ENCODE measurements around the gene SAT1. TPM values are rescaled to one million over a fixed set of nuclear protein-coding genes. Genes with fewer than 3 reads are reported as not detected.

The SAT1 gene
- total RNA-seq, 1 experiment from 2014 or later = 55.2 TPM

DNA sequence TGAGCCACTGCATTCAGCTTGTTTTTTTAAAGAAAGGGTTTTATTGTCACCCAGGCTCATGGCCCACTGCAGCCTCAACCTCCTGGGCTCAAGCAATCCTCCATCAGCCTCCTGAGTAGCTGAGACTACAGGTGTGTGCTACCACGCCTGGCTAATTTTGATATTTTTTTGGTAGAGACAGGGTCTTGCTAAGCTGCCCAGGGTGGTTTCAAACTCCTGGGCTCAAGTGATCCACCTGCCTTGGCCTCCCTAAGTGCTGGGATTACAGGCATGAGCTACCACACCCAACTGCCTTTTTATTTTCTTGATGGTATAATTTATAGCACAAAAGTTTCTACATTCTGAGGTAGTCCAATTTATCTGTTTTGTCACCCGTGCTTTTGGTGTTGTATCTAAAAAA lies 38.9 kb downstream of the SAT1 start:
- Mint-ChIP-seq H3K27me3 (ENCODE audit: low read depth) (no peaks in the 10 kb centered on the region), H3K27ac (no peak overlapping the region; a peak in 1 of 7 replicates), H3K9me3 (no peaks in the 10 kb centered on the region), H3K4me1 (no peaks in the 10 kb centered on the region), H3K4me3 (no peak overlapping the region), H3K36me3 (ENCODE audit: insufficient read depth in 1 of 3, low read depth in 3 of 3) (0 out of 7 replicates have a peak, but pooled peaks cover 0 to 1% (median 0%) of the 10 kb centered on the region in 3 experiments)
- no peak for DNase-seq
- no peak overlapping the region for H2AFZ ChIP-seq (ENCODE audit: low read length)
- H3K9ac ChIP-seq (ENCODE audit: extremely low read depth, insufficient read length, low read length) = no peak overlapping the region
- no CpG with 5 or more reads among the region's 2 CpGs for WGBS (ENCODE audit: extremely low coverage, insufficient read length, low lambda C conversion rate)
- no peaks in the 10 kb centered on the region for H3K9me3 ChIP-seq (ENCODE audit: control insufficient read depth, low read depth, low read length)
- H4K5ac ChIP-seq (ENCODE audit: insufficient read length, low read depth, low read length) = no peak overlapping the region
- no peak overlapping the region for H2BK120ac ChIP-seq (ENCODE audit: low read depth, low read length, poor library complexity, severe bottlenecking)
- H3T11ph ChIP-seq (ENCODE audit: low read length) = no peak overlapping the region
- H3K23ac ChIP-seq (ENCODE audit: insufficient read length, low read depth, low read length) = no peak overlapping the region
- no peaks in the 10 kb centered on the region for H4K20me1 ChIP-seq (ENCODE audit: control insufficient read depth, insufficient read depth, insufficient read length)
- no peak overlapping the region for H2BK15ac ChIP-seq (ENCODE audit: low read depth, low read length)
- no peaks in the 10 kb centered on the region for H3K4me1 ChIP-seq (ENCODE audit: insufficient read depth, low read length)
- H3K14ac ChIP-seq (ENCODE audit: insufficient read depth, low read length) = no peak overlapping the region
- no peak overlapping the region for H2AK5ac ChIP-seq (ENCODE audit: insufficient read length, low read length)
- no peak overlapping the region for H4K91ac ChIP-seq (ENCODE audit: insufficient read length, low read depth, low read length)
- no peak overlapping the region for H3K18ac ChIP-seq (ENCODE audit: insufficient read length, low read depth, low read length)
- H3K27ac ChIP-seq (ENCODE audit: insufficient read length, low read depth, low read length) = no peak overlapping the region
- H3K23me2 ChIP-seq (ENCODE audit: insufficient read length, low read depth, low read length, poor library complexity, severe bottlenecking) = no peaks in the 10 kb centered on the region
- no peak overlapping the region for H3K4ac ChIP-seq (ENCODE audit: low read depth, low read length)
- H3K79me1 ChIP-seq (ENCODE audit: insufficient read depth, low read depth, low read length, poor library complexity, severe bottlenecking) = no peaks in the 10 kb centered on the region
- no peak overlapping the region for H2BK12ac ChIP-seq (ENCODE audit: insufficient read length, low read depth, low read length)
- H3K79me2 ChIP-seq (ENCODE audit: insufficient read depth, low read length) = no peaks in the 10 kb centered on the region
- H3K27me3 ChIP-seq (ENCODE audit: insufficient read depth, low read length) = no peaks in the 10 kb centered on the region
- TF ChIP-seq, protein P1, sequence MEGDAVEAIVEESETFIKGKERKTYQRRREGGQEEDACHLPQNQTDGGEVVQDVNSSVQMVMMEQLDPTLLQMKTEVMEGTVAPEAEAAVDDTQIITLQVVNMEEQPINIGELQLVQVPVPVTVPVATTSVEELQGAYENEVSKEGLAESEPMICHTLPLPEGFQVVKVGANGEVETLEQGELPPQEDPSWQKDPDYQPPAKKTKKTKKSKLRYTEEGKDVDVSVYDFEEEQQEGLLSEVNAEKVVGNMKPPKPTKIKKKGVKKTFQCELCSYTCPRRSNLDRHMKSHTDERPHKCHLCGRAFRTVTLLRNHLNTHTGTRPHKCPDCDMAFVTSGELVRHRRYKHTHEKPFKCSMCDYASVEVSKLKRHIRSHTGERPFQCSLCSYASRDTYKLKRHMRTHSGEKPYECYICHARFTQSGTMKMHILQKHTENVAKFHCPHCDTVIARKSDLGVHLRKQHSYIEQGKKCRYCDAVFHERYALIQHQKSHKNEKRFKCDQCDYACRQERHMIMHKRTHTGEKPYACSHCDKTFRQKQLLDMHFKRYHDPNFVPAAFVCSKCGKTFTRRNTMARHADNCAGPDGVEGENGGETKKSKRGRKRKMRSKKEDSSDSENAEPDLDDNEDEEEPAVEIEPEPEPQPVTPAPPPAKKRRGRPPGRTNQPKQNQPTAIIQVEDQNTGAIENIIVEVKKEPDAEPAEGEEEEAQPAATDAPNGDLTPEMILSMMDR (conservative IDR thresholded peaks at IDR 0.05) = no peak
- no peak overlapping the region for H3K4me2 ChIP-seq (ENCODE audit: insufficient read depth, insufficient read length, low read length)
- H3K56ac ChIP-seq (ENCODE audit: insufficient read length, low read depth, low read length) = no peak overlapping the region
- no peak overlapping the region for H4K8ac ChIP-seq (replicated peaks; ENCODE audit: insufficient read length, low read depth, low read length)
- no peak overlapping the region for H2BK20ac ChIP-seq (ENCODE audit: low read depth, low read length, poor library complexity, severe bottlenecking)
- no peak overlapping the region for H2BK5ac ChIP-seq (ENCODE audit: insufficient read length, low read length)

Measured in H9 (cell line).